ENCODE measurements around the gene KANK3.
"Not testable (repeated sequence)": the region's sequence is repeated elsewhere in the genome, so short reads cannot be mapped to it uniquely, and the experiment has no call there.

KANK3 gene

GRCh38 chr19:8370176-8371010 is 27.3 kb upstream of the KANK3 start:
- no peak for DNase-seq (ENCODE audit: low spot score)

DNA sequence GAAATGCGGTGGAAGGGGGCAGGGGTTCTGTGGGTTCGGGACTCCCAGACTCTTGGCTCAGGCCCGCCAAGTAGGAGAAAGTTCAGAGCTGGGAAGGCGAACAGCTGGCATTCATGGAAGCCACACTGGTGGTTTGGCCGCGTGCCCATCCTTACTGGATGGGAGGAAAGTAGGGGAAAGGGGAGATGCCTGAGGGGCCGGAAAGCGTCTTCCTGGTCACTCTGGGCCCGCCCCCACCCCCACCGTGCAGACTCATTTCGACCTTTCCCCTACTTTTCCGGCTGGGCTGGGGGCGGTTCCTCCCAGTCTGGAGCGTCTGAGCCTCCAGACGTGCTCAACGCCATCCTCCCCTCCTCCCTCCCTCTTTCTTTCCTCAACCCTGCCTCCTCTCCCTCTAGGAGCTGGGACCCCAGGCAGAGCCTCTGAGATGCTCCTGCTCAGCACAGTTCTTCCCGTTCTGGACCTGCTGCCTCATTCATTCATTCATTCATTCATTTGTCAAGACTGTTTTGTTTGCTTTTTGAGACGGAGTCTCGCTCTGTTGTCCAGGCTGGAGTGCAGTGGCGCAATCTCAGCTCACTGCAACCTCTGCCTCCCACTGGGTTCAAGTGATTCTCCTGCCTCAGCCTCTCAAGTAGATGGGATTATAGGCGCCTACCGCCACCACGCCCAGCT is 24.4 kb upstream of the KANK3 start:
- DNase-seq (ENCODE audit: low spot score), result no peak

GRCh38 chr19:8366961-8367326 is 23.9 kb upstream of the KANK3 start:
- no peak for DNase-seq (ENCODE audit: low spot score)

DNA sequence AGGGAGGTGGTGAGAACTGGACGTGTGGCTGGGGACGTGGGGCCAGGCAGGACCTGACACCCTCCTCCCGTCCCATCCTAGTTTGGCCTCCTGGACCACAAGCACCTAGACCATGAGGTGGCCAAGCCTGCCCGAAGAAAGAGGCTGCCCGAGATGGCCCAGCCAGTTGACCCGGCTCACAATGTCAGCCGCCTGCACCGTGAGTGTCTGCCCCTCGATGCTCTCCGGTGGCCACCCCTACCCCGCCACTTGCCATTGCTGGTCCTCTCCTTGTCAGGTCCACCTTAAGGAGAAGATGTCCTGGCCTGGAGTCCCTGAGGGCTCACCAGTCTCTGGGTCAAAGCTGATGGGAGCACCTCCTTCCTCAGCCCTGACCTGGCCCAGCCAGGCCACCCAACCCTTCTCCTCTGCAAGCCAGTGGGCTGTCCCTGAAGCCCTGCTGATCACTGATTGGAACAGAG is 23.1 kb upstream of the KANK3 start:
- DNase-seq (ENCODE audit: low spot score), result no peak

- peak; percentile 24 for DNase-seq (ENCODE audit: low spot score)
These were observed 21.0 kb upstream of the KANK3 start, which contains the start of gene ANGPTL4 for GRCh38 chr19:8363803-8364771. TSS of gene ANGPTL4 (plus strand) at chr19:8364155. CDS start at chr19:8364322, 167 bp downstream.

- DNase-seq (ENCODE audit: low spot score), result no peak
These were observed 19.1 kb upstream of the KANK3 start for GRCh38 chr19:8361921-8362793.

GRCh38 chr19:8360196-8360595 is 17.1 kb upstream of the KANK3 start:
- no peak for DNase-seq (ENCODE audit: low spot score)

DNA sequence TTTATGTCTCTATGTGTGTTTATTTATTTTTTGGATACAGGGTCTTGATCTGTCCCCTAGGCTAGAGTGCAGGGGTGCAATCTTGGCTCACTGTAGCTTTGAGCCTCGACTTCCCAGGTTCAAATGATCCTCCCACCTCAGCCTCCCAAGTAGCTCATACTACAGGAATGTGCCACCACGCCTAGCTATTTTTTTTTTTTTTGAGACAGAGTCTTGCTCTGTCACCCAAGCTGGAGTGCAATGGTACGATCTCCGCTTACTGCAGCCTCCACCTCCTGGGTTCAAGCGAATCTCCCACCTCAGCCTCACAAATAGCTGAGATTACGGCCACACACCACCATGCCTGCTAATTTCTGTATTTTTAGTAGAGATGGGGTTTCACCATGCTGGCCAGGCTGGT is 15.9 kb upstream of the KANK3 start:
- no peak for DNase-seq (ENCODE audit: low spot score)

DNA sequence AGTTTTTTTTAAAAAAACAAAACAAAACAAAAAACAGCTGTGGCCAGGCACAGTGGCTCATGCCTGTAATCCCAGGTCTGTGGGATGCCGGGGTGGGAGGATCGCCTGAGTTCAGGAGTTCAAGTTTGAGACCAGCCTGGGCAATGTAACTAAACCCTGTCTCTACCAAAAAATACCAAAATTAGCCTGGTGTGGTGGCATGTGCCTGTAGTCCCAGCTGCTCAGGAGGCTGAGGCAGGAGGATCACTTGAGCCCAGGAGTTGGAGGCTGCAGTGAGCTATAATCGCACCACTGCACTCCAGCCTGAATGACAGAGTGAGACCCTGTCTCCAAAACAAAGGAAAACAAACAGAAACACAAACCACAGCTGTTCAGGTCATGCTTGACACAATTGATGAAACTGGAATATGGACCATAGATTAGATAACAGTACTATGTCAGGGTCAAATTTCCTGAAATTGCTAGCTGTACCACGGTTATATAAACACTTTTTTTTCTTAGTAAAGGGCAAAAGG is 14.0 kb upstream of the KANK3 start:
- no peak for DNase-seq (ENCODE audit: low spot score)

- DNase-seq (ENCODE audit: low spot score), result no peak
These were observed 12.8 kb upstream of the KANK3 start for GRCh38 chr19:8355631-8356402.

DNA sequence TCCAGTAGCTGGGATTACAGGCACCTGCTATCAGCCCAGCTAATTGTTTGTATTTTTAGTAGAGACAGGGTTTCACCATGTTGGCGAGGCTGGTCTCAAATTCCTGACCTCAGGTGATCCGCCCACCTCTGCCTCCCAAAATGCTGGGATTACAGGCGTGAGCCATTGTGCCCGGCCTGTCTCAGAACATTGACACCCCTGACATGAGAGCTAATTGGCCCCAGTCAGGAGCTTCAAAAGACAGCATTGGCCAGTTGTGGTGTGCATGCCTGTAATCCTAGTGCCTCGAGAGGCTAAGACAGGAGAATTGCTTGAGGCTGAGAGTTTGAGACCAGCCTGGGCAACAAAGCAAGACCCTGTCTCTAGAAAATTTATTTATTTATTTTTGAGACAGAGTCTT is 9.8 kb upstream of the KANK3 start:
- DNase-seq (ENCODE audit: low spot score), result not testable (repeated sequence)

- DNase-seq (ENCODE audit: low spot score), result no peak
These were observed 9.2 kb upstream of the KANK3 start for GRCh38 chr19:8352134-8352827.

DNA sequence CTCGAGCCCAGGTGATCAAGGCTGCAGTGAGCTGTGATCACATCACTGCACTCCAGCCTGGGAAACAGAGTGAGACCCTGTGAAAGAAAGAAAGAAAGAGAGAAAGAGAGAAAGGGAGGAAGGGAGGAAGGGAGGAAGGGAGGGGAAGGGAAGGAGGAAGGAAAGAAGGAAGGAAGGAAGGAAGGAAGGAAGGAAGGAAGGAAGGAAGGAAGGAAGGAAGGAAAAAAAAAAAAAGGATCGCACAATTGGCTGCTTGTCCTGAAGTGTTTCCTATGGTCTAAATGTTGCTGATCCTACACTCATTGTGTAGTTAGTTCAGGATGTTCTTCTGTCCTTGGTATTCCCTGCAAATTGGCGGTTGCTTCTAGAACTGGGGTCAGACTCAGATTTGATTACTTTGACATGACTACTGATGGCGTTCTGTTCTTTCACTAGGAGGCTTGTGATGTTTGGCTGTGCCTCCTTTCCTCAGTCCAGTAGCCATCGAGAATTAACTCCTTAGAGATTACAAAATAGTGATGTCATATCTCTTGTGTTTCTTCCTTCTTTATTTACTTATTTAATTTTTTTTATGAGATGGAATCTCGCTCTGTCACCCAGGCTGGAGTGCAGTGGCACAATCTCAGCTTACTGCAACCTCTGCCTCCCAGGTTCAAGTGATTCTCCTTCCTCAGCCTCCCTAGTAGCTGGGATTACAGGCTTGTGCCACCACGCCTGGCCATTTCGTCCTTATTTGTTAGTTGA is 6.7 kb upstream of the KANK3 start:
- DNase-seq (ENCODE audit: low spot score), result not testable (repeated sequence)

DNA sequence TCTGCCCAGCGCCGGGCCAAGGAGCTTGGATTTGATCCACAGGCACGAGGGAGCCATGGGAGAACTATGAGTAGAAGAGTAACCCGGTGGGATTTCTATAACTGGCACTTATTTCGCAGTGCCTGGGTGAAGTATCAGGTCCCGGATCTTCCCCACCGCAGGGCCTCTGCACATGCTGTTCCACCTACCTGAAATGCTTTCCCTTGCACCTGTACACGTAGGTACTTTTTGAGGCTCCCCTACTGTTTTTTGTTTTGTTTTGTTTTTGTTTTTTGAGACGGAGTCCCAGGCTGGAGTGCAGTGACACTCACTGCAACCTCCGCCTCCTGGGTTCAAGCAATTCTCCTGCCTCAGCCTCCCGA is 402 bp upstream of the KANK3 start:
- no peak for DNase-seq (ENCODE audit: low spot score)

DNA sequence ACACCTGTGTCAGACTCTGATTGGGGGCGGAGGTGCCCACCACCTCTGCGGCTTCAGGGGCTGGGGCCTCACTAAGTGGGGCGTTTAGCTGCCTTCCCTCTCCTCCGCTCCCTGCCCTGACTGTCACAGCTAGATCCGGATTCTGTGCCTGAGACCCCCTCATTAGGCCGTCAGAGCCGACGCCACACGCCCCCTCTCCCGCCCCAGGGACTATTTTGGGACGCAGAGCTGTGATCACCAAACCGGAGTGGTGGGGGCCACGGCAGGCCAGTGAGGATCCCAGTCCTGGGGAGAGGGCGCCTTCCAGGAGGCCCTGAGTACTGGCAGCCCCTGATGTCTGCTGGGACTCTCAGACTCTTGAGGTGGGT is 762 bp downstream of the KANK3 start:
- no peak for DNase-seq (ENCODE audit: low spot score)

- not testable (repeated sequence) for DNase-seq (ENCODE audit: low spot score)
These were observed 1.6 kb downstream of the KANK3 start for GRCh38 chr19:8341504-8341903.

GRCh38 chr19:8340341-8341096 is 2.5 kb downstream of the KANK3 start:
- no peak for DNase-seq (ENCODE audit: low spot score)

GRCh38 chr19:8338835-8339234 is 4.2 kb downstream of the KANK3 start:
- no peak for DNase-seq (ENCODE audit: low spot score)

Data from CD4-positive, alpha-beta T cell treated with Interleukin-15 for 4 hours (primary cell).